GM10847 (cell line): ENCODE measurements around the gene EMC10.

Experiments
- POLR2A ChIP-seq: IDR thresholded peaks from 2 replicates; pipeline ENCODE4 v1.6.1; 2011; ENCODE audit not compliant: insufficient read length; ENCODE audit errors: extremely low read depth

Gene EMC10

GRCh38 chr19:50511069-50511822, 34.9 kb downstream of the EMC10 start, which contains the start of gene JOSD2:
Gene JOSD2, minus strand, starts transcription at chr19:50511191. Its CDS starts 760 bp downstream, at chr19:50510431.
- TF ChIP-seq POLR2A = peak; percentile 46

GRCh38 chr19:50512112-50512998, 36.0 kb downstream of the EMC10 start:
- no peak for TF ChIP-seq POLR2A

GRCh38 chr19:50512999-50513745, 36.9 kb downstream of the EMC10 start:
- TF ChIP-seq POLR2A = no peak

- no peak for TF ChIP-seq POLR2A
These were observed 37.5 kb downstream of the EMC10 start, which contains the start of gene ASPDH for GRCh38 chr19:50513746-50514345. Gene ASPDH, minus strand, starts transcription at chr19:50513913. Its CDS starts 90 bp downstream, at chr19:50513823.

- no peak for TF ChIP-seq POLR2A
These were observed 38.2 kb downstream of the EMC10 start for GRCh38 chr19:50514346-50515167.

GRCh38 chr19:50515168-50515561, 38.9 kb downstream of the EMC10 start:
- no peak for TF ChIP-seq POLR2A

GRCh38 chr19:50516456-50516855, 40.1 kb downstream of the EMC10 start:
- TF ChIP-seq POLR2A = no peak

- no peak for TF ChIP-seq POLR2A
These were observed 40.8 kb downstream of the EMC10 start for GRCh38 chr19:50516964-50517703.

- no peak for TF ChIP-seq POLR2A
These were observed 41.4 kb downstream of the EMC10 start for GRCh38 chr19:50517704-50518075.

- TF ChIP-seq POLR2A = no peak
These were observed 42.0 kb downstream of the EMC10 start for GRCh38 chr19:50518091-50519005.

- no peak for TF ChIP-seq POLR2A
These were observed 42.8 kb downstream of the EMC10 start for GRCh38 chr19:50519006-50519575.

- TF ChIP-seq POLR2A = no peak
These were observed 44.6 kb downstream of the EMC10 start for GRCh38 chr19:50520822-50521465.

- TF ChIP-seq POLR2A = no peak
These were observed 46.6 kb downstream of the EMC10 start for GRCh38 chr19:50522881-50523280.
